B cell (primary cell): Measurements from ENCODE around the gene PGR.

Experiments used
- CTCF ChIP-seq: fragments of 200-600 bp; IDR thresholded peaks from one replicate; pipeline ENCODE4 v1.8.0; 2022; ENCODE audit warnings: antibody characterized with exemption, mild to moderate bottlenecking
- EZH2 ChIP-seq: IDR thresholded peaks from 2 replicates; pipeline ENCODE4 v1.6.1; 2012; ENCODE audit warnings: borderline replicate concordance, low read depth, mild to moderate bottlenecking, moderate library complexity, low read length; ENCODE audit not compliant: insufficient read depth, poor library complexity, severe bottlenecking

GRCh38 chr11:101048479-101048878 is 81.1 kb downstream of the PGR start:
- TF ChIP-seq CTCF: no peak
- no peak for TF ChIP-seq EZH2
